A549 (cell line): ENCODE measurements around the gene ERGIC1. TPM values are rescaled to one million over a fixed set of nuclear protein-coding genes. Genes with fewer than 3 reads are reported as not detected.
A peak's percentile ranks its signal among the peaks of the same experiment; 100 is the strongest.
"Not testable (repeated sequence)": the region's sequence is repeated elsewhere in the genome, so short reads cannot be mapped to it uniquely, and the experiment has no call there.

Experiments
- ATAC-seq, 2 experiments: fragments of 200-7000 bp in 1 of 2; fragments of >200 bp in 1 of 2; cut with Nextera tagmentation in 1 of 2; cut with Tn5 transposase in 1 of 2; 3 replicates each; pipeline versions ENCODE4 v1.8.0 to v1.9.1; 2018 to 2020; ENCODE audit warnings: mild to moderate bottlenecking in 1 of 2, moderate library complexity in 1 of 2
- CTCF ChIA-PET: fragments of 300-600 bp; sonication (Branson Sonifier 250); formaldehyde crosslinking; extraction: SDS; loops from one replicate; lab custom pipeline; 2021; ENCODE audit warnings: antibody characterized with exemption, inconsistent platforms; lab: Yijun Ruan, JAX
- POLR2A ChIA-PET: fragments of 350-600 bp; formaldehyde crosslinking; extraction: SDS; loops from one replicate; lab custom pipeline; 2021; ENCODE audit warnings: antibody characterized with exemption, inconsistent platforms; lab: Yijun Ruan, JAX
- DNase-seq, 2 experiments: peaks; one replicate each; pipeline versions ENCODE4 v3.0.0 to v3.0.0-alpha.2; 2011 to 2016; ENCODE audit warnings: low read depth in 1 of 2, low spot score in 1 of 2
- FAIRE-seq: peaks from 2 replicates; lab custom pipeline; 2011; peaks lifted over from hg19 to GRCh38; lab: Jason Lieb, UNC
- H3K27ac ChIP-seq, 2 experiments: fragments of >200 bp; sonication (Bioruptor Twin); formaldehyde crosslinking; 3 replicates each; pipeline ENCODE4 v1.5.1; 2016 to 2017
- H3K4me1 ChIP-seq: fragments of >200 bp; sonication (Bioruptor Twin); formaldehyde crosslinking; 3 replicates; pipeline ENCODE4 v1.6.1; 2016
- H3K4me2 ChIP-seq: fragments of >200 bp; sonication (Bioruptor Twin); formaldehyde crosslinking; 3 replicates; pipeline ENCODE4 v1.6.1; 2016
- H3K4me3 ChIP-seq: fragments of >200 bp; sonication (Bioruptor Twin); formaldehyde crosslinking; 3 replicates; pipeline ENCODE4 v1.5.1; 2016
- H3K9me3 ChIP-seq: fragments of >200 bp; sonication (Bioruptor Twin); formaldehyde crosslinking; 3 replicates; pipeline ENCODE4 v1.6.1; 2016
- CBX2 ChIP-seq: fragments of 200-600 bp; sonication (generic); IDR thresholded peaks from 2 replicates; pipeline ENCODE4 v1.6.1; 2016; ENCODE audit warnings: low read depth, mild to moderate bottlenecking, borderline replicate concordance
- CHD4 ChIP-seq: fragments of 200-600 bp; sonication (generic); IDR thresholded peaks from 2 replicates; pipeline ENCODE4 v1.6.1; 2016; ENCODE audit warnings: antibody characterized with exemption, mild to moderate bottlenecking, borderline replicate concordance
- EHF ChIP-seq: fragments of 250-450 bp; sonication (Bioruptor Pico); IDR thresholded peaks from 2 replicates; pipeline ENCODE4 v1.5.0; 2020; ENCODE audit warnings: mild to moderate bottlenecking
- FOSB ChIP-seq: fragments of 250-450 bp; sonication (Bioruptor Pico); IDR thresholded peaks from 2 replicates; pipeline ENCODE4 v1.5.0; 2020; ENCODE audit warnings: mild to moderate bottlenecking, moderate library complexity
- FOSL2 ChIP-seq, 2 experiments: fragments of 450-650 bp in 1 of 2; fragments of >200 bp in 1 of 2; sonication (Bioruptor Twin) in 1 of 2; formaldehyde crosslinking; IDR thresholded peaks; 2 replicates each; pipeline versions ENCODE4 v1.5.0 to v1.6.1; 2016 to 2020; ENCODE audit warnings: mild to moderate bottlenecking in 1 of 2, moderate library complexity in 1 of 2
- GATA3 ChIP-seq: IDR thresholded peaks from 2 replicates; pipeline ENCODE4 v1.6.1; 2012; ENCODE audit warnings: borderline replicate concordance
- HEYL ChIP-seq: fragments of 250-450 bp; sonication (Bioruptor Pico); IDR thresholded peaks from 2 replicates; pipeline ENCODE4 v1.8.0; 2021; ENCODE audit warnings: mild to moderate bottlenecking, moderate library complexity
- HOXA7 ChIP-seq: fragments of 250-450 bp; sonication (Bioruptor Pico); IDR thresholded peaks from 2 replicates; pipeline ENCODE4 v1.5.0; 2020; ENCODE audit warnings: mild to moderate bottlenecking, moderate library complexity
- HOXB13 ChIP-seq: fragments of 250-450 bp; sonication (Bioruptor Pico); IDR thresholded peaks from 2 replicates; pipeline ENCODE4 v1.5.0; 2020; ENCODE audit warnings: low read depth, mild to moderate bottlenecking, moderate library complexity
- HOXB5 ChIP-seq: fragments of 250-450 bp; sonication (Bioruptor Pico); IDR thresholded peaks from 2 replicates; pipeline ENCODE4 v1.5.0; 2020; ENCODE audit warnings: mild to moderate bottlenecking, moderate library complexity
- JUN ChIP-seq, 2 experiments: fragments of >200 bp; sonication (Bioruptor Twin); formaldehyde crosslinking; IDR thresholded peaks; 2 replicates in 1 of 2; 3 replicates in 1 of 2; pipeline ENCODE4 v1.6.1; 2016 to 2017
- KDM5A ChIP-seq: fragments of 200-600 bp; sonication (generic); IDR thresholded peaks from 2 replicates; pipeline ENCODE4 v1.6.1; 2016; ENCODE audit warnings: antibody characterized with exemption, mild to moderate bottlenecking
- MAFK ChIP-seq: fragments of 450-650 bp; IDR thresholded peaks from 2 replicates; pipeline ENCODE4 v1.6.1; 2014; ENCODE audit not compliant: partially characterized antibody
- MYC ChIP-seq: IDR thresholded peaks from 2 replicates; pipeline ENCODE4 v1.6.1; 2012; ENCODE audit warnings: mild to moderate bottlenecking, inconsistent platforms, low read length, improper control_type of control experiment, borderline replicate concordance
- NPAS2 ChIP-seq: fragments of 250-450 bp; sonication (Bioruptor Pico); IDR thresholded peaks from 2 replicates; pipeline ENCODE4 v1.8.0; 2022; ENCODE audit warnings: mild to moderate bottlenecking, moderate library complexity, borderline replicate concordance
- NR3C1 ChIP-seq: fragments of >200 bp; sonication (Bioruptor Twin); formaldehyde crosslinking; IDR thresholded peaks from 3 replicates; pipeline ENCODE4 v1.6.1; 2017
- POLR2AphosphoS2 ChIP-seq: conservative IDR thresholded peaks from 2 replicates; pipeline ENCODE4 v1.6.1; 2012; ENCODE audit warnings: low read length, improper control_type of control experiment, inconsistent platforms
- RAD21 ChIP-seq, 2 experiments: fragments of >200 bp in 1 of 2; sonication (Bioruptor Twin) in 1 of 2; formaldehyde crosslinking in 1 of 2; IDR thresholded peaks in 1 of 2; conservative IDR thresholded peaks in 1 of 2; 2 replicates in 1 of 2; 3 replicates in 1 of 2; pipeline ENCODE4 v1.6.1; 2012 to 2018; ENCODE audit warnings: inconsistent platforms in 1 of 2
- SREBF2 ChIP-seq: fragments of 450-650 bp; IDR thresholded peaks from 2 replicates; pipeline ENCODE4 v1.6.1; 2014; ENCODE audit warnings: mild to moderate bottlenecking, moderate library complexity
- TFCP2L1 ChIP-seq: fragments of 250-450 bp; sonication (Bioruptor Pico); IDR thresholded peaks from 2 replicates; pipeline ENCODE4 v1.5.0; 2021; ENCODE audit warnings: mild to moderate bottlenecking
- ZC3H11A ChIP-seq: fragments of 450-650 bp; IDR thresholded peaks from 2 replicates; pipeline ENCODE4 v1.6.1; 2014; ENCODE audit warnings: antibody characterized with exemption, mild to moderate bottlenecking
- ZFP36 ChIP-seq: fragments of 450-650 bp; IDR thresholded peaks from 2 replicates; pipeline ENCODE4 v1.6.1; 2014; ENCODE audit warnings: borderline replicate concordance; ENCODE audit not compliant: partially characterized antibody
- WGBS: methylation state at CpG from one replicate; pipeline ENCODE4 v1.1.6; 2017; ENCODE audit errors: missing lambda C conversion rate; 5-methylcytosine and 5-hydroxymethylcytosine counted together
- polyA plus RNA-seq, 4 experiments: library from polyadenylated mRNA; depleted of rRNA in 3 of 4; stranded (reverse); fragments of >200 nt; fragmentation: RNase III in 1 of 4; extraction: RNeasy Plus Mini Kit Qiagen cat#74134 plus additional on column Dnase treatment in 1 of 4; gene quantifications; 2 replicates in 3 of 4; 3 replicates in 1 of 4; pipeline ENCODE4 v1.2.3, GENCODE V29; 2011 to 2017
- TF ChIP-seq, protein P1 (sequence below): fragments of 250-450 bp; sonication (Bioruptor Pico); IDR thresholded peaks from 2 replicates; pipeline ENCODE4 v1.5.0; 2020; ENCODE audit warnings: low read depth, mild to moderate bottlenecking, moderate library complexity
- TF ChIP-seq, protein P2 (sequence below): fragments of 250-450 bp; sonication (Bioruptor Pico); IDR thresholded peaks from 2 replicates; pipeline ENCODE4 v1.5.0; 2021; ENCODE audit warnings: mild to moderate bottlenecking, moderate library complexity, borderline replicate concordance
- TF ChIP-seq, protein P3 (sequence below): fragments of 200-600 bp; sonication (generic); IDR thresholded peaks from 2 replicates; pipeline ENCODE4 v1.6.1; 2016; ENCODE audit warnings: antibody characterized with exemption, mild to moderate bottlenecking, moderate library complexity
- TF ChIP-seq, protein P4 (sequence below): fragments of 450-650 bp; IDR thresholded peaks from 2 replicates; pipeline ENCODE4 v1.6.1; 2014; ENCODE audit warnings: antibody characterized with exemption

Gene ERGIC1
- polyA plus RNA-seq, 2 of the 4 experiments (the other 2 are of a cell fraction): 176 to 304 TPM

DNA sequence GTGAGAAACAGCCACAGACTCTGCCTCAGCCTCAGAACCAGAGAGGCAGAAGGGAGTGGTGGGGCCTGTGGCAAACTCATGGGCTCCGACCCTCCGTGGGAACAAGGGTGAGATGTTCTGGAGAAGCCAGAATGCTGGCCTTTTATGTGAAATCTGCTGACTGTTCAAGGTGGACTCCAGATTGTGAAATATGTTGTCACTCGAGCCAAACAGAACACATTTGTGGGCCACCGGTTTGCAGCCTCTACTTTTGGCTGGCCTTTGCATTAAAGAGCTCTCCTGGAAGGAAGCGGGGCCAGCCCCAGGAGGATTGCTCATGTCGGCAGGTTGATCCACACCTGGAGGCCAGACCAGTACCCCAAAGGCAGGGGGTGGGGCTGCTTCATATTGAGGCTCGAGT is 62.4 kb downstream of the ERGIC1 start (continued):
- TF ChIP-seq MYC: no peak

DNA sequence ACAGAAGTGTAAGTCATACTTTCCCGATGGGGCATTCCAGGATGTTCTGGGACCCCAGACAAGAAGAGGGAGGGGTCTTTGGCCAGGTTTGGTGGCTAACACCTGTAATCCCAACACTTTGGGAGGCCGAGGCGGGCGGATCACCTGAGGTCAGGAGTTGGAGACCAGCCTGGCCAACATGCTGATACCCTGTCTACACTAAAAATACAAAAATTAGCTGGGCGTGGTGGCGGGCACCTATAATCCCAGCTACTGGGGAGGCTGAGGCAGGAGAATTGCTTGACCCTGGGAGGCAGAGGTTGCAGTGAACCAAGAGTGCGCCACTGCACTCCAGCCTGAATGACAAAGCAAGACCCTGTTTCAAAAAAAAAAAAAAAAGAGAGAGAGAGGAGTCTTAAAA is 63.0 kb downstream of the ERGIC1 start:
- 80% methylated on average over 7 of the region's 7 CpGs for WGBS
- not testable (repeated sequence) for ATAC-seq, DNase-seq, H3K9me3 ChIP-seq, FAIRE-seq
- ChIA-PET POLR2A (interaction anchor here (1.0 to 5.2 kb wide), 6 partner anchors 23 to 182 kb away, joined by 3 to 87 read pairs (median 6); partner anchors contain the start of gene DUSP1), CTCF (interaction anchor here (0.6 to 12.0 kb wide), 16 partner anchors 10 to 418 kb away, joined by 3 to 131 read pairs (median 5); partner anchors contain the start of genes DUSP1 and RPL26L1)
- TF ChIP-seq HOXA7 (CRISPR knock-in tag) (peak; percentile 52; the same call in 1 of the 2 replicates), EHF (0 out of 2 replicates have a peak, but pooled peaks have one; percentile 16), HEYL (CRISPR knock-in tag) (peak; percentile 59; the same call in 1 of the 2 replicates), FOSB (CRISPR knock-in tag) (0 out of 2 replicates have a peak, but pooled peaks have one; percentile 54), HOXB13 (peak; percentile 72; the same call in 1 of the 2 replicates), HOXB5 (peak; percentile 20; the same call in 1 of the 2 replicates), NPAS2 (CRISPR knock-in tag) (peak; percentile 23; the same call in 1 of the 2 replicates)
- TF ChIP-seq, protein P1, sequence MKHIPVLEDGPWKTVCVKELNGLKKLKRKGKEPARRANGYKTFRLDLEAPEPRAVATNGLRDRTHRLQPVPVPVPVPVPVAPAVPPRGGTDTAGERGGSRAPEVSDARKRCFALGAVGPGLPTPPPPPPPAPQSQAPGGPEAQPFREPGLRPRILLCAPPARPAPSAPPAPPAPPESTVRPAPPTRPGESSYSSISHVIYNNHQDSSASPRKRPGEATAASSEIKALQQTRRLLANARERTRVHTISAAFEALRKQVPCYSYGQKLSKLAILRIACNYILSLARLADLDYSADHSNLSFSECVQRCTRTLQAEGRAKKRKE: peak; percentile 83; the same call in 1 of the 2 replicates
- Histone ChIP-seq H3K4me3 (0 out of 3 replicates have a peak overlapping the region, but pooled peaks have one; percentile 10), H3K4me2 (peak overlapping the region; percentile 63), H3K27ac (peak overlapping the region; percentile 99 to 100), H3K4me1 (peaks cover 87% of the 10 kb centered on the region)

DNA sequence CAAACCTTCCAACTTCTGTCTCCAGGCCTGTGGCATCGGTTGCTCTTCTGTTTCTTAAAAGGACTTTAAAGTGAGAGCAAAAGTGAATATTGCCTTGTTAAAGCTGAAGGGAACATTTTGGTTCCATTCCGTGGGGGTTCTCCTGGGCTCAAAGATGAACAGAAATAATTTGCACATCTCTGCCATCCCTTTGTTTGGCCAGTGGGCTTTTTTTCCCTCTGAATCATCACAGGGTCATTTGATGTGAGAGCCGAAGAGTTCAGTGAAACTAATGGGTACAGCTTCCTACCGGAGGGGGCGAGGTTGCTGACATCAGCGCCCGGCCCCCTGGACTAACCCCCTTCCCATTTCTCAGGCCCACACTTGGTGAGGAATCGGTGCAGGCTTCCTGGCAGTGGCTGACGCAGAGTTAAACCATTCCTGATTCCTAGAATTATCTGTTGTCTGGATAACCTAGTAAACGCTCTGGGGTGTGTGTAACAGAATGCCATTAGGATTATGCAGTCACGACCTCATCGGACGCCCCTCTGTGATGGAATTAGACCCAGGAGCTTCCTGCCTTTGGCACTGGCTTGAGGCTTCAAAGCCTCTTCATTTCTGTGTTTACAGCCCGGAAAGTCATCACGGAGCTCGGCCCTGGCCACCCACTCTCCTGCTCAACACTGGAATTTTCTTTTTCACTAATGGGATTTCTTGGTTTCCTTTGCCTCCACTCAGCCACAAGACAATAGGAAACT is 63.6 kb downstream of the ERGIC1 start:
- H3K27ac ChIP-seq: peak overlapping the region; percentile 99 to 100
- 1% methylated on average over 16 of the region's 16 CpGs for WGBS
- FAIRE-seq (peak; percentile 39), ATAC-seq (peak; percentile 55 to 73), DNase-seq (peak; percentile 90 to 96)
- H3K9me3 ChIP-seq: no peaks in the 10 kb centered on the region
- H3K4me3 ChIP-seq: 0 out of 3 replicates have a peak overlapping the region, but pooled peaks have one; percentile 10
- POLR2A ChIA-PET: interaction anchor here (0.8 to 5.2 kb wide), 10 partner anchors 12 to 183 kb away, joined by 3 to 87 read pairs (median 4); partner anchors contain the start of gene DUSP1
- H3K4me2 ChIP-seq: peak overlapping the region; percentile 63
- CTCF ChIA-PET: interaction anchor here (0.6 to 12.0 kb wide), 20 partner anchors 11 to 418 kb away, joined by 3 to 131 read pairs (median 4); partner anchors contain the start of genes DUSP1 and RPL26L1
- H3K4me1 ChIP-seq: peaks cover 87% of the 10 kb centered on the region
- TF ChIP-seq CBX2 (no peak), RAD21 (conservative IDR thresholded peaks at IDR 0.05 in 1 of 2, IDR thresholded peaks at IDR 0.05 in 1 of 2) (peak; percentile 8 to 53; a peak in 2 of 5 replicates), ZC3H11A (no peak), ZFP36 (no peak), HOXB5 (no peak), SREBF2 (no peak), JUN (IDR thresholded peaks at IDR 0.05) (peak; percentile 97 to 99), GATA3 (peak; percentile 99), NR3C1 (no peak), CHD4 (no peak), TFCP2L1 (CRISPR knock-in tag) (no peak), HEYL (CRISPR knock-in tag) (0 out of 2 replicates have a peak, but pooled peaks have one; percentile 18), MAFK (peak; percentile 86), POLR2AphosphoS2 (no peak), KDM5A (no peak), FOSL2 (IDR thresholded peaks at IDR 0.05) (peak; percentile 87), FOSL2 (CRISPR knock-in tag; IDR thresholded peaks at IDR 0.05) (peak; percentile 94)
- TF ChIP-seq, protein P2, sequence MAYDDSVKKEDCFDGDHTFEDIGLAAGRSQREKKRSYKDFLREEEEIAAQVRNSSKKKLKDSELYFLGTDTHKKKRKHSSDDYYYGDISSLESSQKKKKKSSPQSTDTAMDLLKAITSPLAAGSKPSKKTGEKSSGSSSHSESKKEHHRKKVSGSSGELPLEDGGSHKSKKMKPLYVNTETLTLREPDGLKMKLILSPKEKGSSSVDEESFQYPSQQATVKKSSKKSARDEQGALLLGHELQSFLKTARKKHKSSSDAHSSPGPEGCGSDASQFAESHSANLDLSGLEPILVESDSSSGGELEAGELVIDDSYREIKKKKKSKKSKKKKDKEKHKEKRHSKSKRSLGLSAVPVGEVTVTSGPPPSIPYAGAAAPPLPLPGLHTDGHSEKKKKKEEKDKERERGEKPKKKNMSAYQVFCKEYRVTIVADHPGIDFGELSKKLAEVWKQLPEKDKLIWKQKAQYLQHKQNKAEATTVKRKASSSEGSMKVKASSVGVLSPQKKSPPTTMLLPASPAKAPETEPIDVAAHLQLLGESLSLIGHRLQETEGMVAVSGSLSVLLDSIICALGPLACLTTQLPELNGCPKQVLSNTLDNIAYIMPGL (CRISPR knock-in tag): no peak
- TF ChIP-seq, protein P3, sequence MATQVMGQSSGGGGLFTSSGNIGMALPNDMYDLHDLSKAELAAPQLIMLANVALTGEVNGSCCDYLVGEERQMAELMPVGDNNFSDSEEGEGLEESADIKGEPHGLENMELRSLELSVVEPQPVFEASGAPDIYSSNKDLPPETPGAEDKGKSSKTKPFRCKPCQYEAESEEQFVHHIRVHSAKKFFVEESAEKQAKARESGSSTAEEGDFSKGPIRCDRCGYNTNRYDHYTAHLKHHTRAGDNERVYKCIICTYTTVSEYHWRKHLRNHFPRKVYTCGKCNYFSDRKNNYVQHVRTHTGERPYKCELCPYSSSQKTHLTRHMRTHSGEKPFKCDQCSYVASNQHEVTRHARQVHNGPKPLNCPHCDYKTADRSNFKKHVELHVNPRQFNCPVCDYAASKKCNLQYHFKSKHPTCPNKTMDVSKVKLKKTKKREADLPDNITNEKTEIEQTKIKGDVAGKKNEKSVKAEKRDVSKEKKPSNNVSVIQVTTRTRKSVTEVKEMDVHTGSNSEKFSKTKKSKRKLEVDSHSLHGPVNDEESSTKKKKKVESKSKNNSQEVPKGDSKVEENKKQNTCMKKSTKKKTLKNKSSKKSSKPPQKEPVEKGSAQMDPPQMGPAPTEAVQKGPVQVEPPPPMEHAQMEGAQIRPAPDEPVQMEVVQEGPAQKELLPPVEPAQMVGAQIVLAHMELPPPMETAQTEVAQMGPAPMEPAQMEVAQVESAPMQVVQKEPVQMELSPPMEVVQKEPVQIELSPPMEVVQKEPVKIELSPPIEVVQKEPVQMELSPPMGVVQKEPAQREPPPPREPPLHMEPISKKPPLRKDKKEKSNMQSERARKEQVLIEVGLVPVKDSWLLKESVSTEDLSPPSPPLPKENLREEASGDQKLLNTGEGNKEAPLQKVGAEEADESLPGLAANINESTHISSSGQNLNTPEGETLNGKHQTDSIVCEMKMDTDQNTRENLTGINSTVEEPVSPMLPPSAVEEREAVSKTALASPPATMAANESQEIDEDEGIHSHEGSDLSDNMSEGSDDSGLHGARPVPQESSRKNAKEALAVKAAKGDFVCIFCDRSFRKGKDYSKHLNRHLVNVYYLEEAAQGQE: no peak
- TF ChIP-seq, protein P4, sequence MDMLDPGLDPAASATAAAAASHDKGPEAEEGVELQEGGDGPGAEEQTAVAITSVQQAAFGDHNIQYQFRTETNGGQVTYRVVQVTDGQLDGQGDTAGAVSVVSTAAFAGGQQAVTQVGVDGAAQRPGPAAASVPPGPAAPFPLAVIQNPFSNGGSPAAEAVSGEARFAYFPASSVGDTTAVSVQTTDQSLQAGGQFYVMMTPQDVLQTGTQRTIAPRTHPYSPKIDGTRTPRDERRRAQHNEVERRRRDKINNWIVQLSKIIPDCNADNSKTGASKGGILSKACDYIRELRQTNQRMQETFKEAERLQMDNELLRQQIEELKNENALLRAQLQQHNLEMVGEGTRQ: no peak
